Muscle layer of duodenum (tissue), 2 donors: Measurements from ENCODE around the gene PMIS2.
"Not testable (repeated sequence)": the region's sequence is repeated elsewhere in the genome, so short reads cannot be mapped to it uniquely, and the experiment has no call there.

Experiments used
- H3K27ac ChIP-seq: one replicate; pipeline ENCODE4 v1.7.0; 2013; ENCODE audit warnings: mild to moderate bottlenecking, low read length
- H3K27me3 ChIP-seq: one replicate; pipeline ENCODE4 v1.7.0; 2013; ENCODE audit warnings: low read depth, mild to moderate bottlenecking, control low read depth, low read length
- H3K36me3 ChIP-seq, 2 donors: one replicate each; pipeline ENCODE4 v1.7.0; 2013; ENCODE audit warnings: low read length in 2 of 2, control low read depth in 1 of 2, mild to moderate bottlenecking in 1 of 2; ENCODE audit not compliant: insufficient read depth in 2 of 2, control insufficient read depth in 1 of 2
- H3K4me1 ChIP-seq, 2 donors: one replicate each; pipeline ENCODE4 v1.7.0; 2013; ENCODE audit warnings: low read length in 2 of 2, mild to moderate bottlenecking in 2 of 2, control low read depth in 1 of 2, moderate library complexity in 1 of 2; ENCODE audit not compliant: insufficient read depth in 2 of 2, control insufficient read depth in 1 of 2
- H3K4me3 ChIP-seq, 2 donors: one replicate each; pipeline ENCODE4 v1.7.0; 2013; ENCODE audit warnings: low read length in 2 of 2, low read depth in 1 of 2, mild to moderate bottlenecking in 1 of 2
- H3K9me3 ChIP-seq, 2 donors: one replicate each; pipeline ENCODE4 v1.7.0; 2013; ENCODE audit warnings: low read length in 2 of 2, control low read depth in 1 of 2, mild to moderate bottlenecking in 1 of 2; ENCODE audit not compliant: control insufficient read depth in 1 of 2
- donor health status: healthy.

PMIS2 gene

DNA sequence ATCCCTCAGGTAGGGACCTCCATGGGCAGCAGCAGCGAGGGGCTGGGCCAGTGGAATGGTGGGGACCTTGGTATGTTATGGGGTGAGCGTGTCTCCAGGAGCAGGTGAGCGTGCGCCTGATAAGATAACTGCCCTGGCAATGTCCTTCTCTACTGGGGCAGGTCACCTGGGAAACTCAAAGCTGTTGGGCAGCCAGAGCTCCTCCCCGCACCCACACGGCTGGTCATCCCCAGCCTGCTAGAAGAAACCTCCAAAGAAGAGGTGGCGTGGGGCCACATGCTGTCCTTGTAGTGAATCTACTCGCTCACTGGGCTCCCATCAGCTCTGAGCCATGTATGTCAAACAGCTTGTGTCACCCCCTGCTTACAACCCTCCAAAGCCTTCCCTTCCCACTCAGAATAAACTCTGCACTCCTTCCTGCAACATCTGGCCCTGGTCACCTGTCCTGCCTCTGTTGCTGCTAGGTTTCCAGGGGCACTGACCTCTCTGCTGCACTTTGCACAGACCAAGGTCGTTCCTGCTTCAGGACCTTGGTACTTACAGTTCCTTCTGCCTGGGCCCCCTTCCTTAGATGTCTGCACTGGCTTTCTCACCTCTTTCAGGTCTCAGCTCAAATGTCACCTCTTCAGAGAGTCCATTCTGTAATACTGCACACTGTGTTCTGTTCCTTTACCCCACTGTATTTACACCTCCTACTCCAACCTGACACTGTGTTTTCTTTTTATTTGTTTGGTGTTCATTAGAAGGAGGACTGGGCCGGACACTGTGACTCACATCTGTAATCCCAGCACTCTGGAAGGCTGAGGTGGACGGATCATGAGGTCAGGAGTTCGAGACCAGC, 20.7 kb upstream of the PMIS2 start:
- H3K27ac ChIP-seq: no peak overlapping the region
- no peaks in the 10 kb centered on the region for H3K9me3 ChIP-seq
- H3K4me1 ChIP-seq: no peaks in the 10 kb centered on the region
- no peaks in the 10 kb centered on the region for H3K36me3 ChIP-seq
- no peaks in the 10 kb centered on the region for H3K27me3 ChIP-seq
- H3K4me3 ChIP-seq: no peak overlapping the region

DNA sequence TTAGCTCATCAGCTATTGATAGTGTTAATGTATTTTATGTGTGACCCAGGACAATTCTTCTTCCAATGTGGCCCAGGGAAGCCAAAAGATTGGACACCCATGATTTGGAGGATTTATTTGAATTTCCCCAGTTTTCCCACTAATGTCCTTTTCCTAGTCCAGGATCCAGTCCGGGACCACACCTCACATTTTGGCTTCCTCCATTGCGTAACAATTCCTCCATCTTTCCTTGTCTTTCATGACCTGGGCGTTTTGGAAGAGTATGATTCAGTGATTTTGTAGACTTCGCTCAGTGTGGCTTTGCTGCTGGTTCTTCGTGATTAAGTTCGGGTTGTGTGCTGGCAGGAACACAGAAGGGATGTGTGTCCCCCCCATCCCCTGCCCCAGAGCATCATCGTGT, 19.2 kb upstream of the PMIS2 start:
- H3K36me3 ChIP-seq: no peaks in the 10 kb centered on the region
- H3K9me3 ChIP-seq: no peaks in the 10 kb centered on the region
- H3K27ac ChIP-seq: no peak overlapping the region
- no peaks in the 10 kb centered on the region for H3K4me1 ChIP-seq
- no peaks in the 10 kb centered on the region for H3K27me3 ChIP-seq
- H3K4me3 ChIP-seq: no peak overlapping the region

DNA sequence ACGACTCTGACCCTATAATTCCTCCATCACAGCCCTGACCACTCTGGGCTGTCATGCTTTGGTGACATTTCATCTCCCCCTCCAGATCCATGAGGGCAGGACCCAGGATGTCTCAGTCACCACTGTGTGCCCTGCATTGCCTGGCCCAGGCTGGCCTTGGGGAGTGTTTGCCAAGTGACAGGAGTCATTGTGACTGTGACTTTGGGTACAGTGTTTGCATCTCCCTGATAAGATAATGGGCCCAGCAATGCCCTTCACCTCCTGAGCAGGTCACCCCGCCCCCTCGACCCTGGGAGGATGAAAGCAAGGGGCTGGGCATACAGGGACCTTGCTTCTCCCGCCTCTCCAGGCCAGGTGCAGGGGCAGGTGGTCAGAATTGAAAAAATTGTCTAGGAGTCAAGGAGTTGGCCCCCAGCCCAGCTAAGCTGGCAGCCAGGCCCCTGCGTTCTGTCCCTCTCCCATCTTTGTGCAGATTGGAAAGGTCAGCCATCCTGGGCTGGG, 16.6 kb upstream of the PMIS2 start:
- Histone ChIP-seq H3K36me3 (no peaks in the 10 kb centered on the region), H3K27ac (no peak overlapping the region), H3K9me3 (no peaks in the 10 kb centered on the region), H3K27me3 (no peaks in the 10 kb centered on the region), H3K4me3 (no peak overlapping the region), H3K4me1 (no peaks in the 10 kb centered on the region)

DNA sequence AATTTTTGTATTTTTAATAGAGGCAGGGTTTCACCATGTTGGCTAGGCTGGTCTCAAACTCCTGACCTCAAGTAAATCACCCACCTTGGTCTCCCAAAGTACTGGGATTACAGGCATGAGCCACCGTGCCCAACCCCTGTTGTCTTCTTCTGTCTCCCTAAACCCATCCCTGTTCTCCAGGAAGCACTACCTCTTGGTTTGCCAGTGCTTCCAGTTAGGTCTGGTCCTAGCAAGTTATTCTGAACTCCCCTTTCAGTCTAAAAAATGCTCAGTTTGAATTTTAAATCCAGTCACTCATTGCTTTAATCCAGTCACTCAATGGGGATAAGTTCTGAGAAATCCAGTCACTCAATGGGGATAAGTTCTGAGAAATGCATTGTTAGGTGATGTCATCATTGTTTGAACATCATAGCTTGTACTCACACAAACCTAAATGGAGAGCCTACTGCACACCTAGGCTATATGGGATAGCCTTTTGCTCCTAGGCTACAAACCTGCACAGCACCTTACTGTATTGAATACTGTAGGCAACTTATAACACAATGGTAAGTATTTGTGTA, 14.5 kb upstream of the PMIS2 start:
- no peaks in the 10 kb centered on the region for H3K36me3 ChIP-seq
- no peak overlapping the region for H3K27ac ChIP-seq
- no peaks in the 10 kb centered on the region for H3K27me3 ChIP-seq
- peaks cover 7 to 11% of the 10 kb centered on the region in 2 donors for H3K9me3 ChIP-seq
- no peaks in the 10 kb centered on the region for H3K4me1 ChIP-seq
- H3K4me3 ChIP-seq: no peak overlapping the region

DNA sequence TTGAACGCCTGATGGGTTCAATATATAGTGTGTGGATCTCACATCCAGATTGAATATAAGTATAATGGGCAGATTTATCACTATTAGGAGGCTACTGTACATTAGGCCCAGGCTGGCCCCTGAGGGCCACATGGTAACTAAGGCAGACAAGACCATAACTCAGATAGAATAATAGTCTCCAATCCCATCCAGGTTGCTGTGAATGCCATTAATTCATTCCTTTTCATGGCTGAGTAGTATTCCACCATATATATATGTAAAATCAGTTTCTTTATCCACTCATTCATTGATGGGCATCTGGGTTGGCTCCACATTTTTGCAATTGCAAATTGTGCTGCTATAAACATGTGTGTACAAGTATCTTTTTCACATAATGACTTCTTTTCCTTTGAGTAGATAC, 8.1 kb upstream of the PMIS2 start:
- no peaks in the 10 kb centered on the region for H3K36me3 ChIP-seq
- peaks cover 10 to 17% of the 10 kb centered on the region in 2 donors for H3K9me3 ChIP-seq

DNA sequence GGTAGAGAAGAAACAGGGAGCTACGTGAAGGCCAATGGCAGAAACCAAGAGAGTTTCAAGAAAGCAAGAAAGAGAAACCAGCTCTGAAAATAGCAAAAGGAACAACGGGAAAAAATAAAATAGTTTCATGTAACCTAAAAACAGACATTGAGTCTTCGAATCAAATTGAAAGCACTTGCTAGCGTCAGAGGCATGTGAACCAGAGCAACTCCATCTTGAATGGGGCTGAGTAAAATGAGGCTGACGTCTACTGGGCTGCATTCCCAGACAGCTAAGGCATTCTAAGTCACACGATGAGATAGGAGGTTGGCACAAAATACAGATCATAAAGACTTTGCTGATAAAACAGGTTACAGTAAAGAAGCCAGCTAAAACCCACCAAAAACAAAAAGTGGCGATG, 7.3 kb upstream of the PMIS2 start:
- Histone ChIP-seq H3K9me3 (peaks cover 10 to 17% of the 10 kb centered on the region in 2 donors), H3K27ac (no peak overlapping the region), H3K27me3 (no peaks in the 10 kb centered on the region), H3K36me3 (no peaks in the 10 kb centered on the region), H3K4me1 (no peaks in the 10 kb centered on the region), H3K4me3 (no peak overlapping the region)

More for the DNA sequence above, 8.1 kb upstream of the PMIS2 start:
- Histone ChIP-seq H3K27ac (no peak overlapping the region), H3K4me1 (no peaks in the 10 kb centered on the region), H3K4me3 (no peak overlapping the region), H3K27me3 (no peaks in the 10 kb centered on the region)

DNA sequence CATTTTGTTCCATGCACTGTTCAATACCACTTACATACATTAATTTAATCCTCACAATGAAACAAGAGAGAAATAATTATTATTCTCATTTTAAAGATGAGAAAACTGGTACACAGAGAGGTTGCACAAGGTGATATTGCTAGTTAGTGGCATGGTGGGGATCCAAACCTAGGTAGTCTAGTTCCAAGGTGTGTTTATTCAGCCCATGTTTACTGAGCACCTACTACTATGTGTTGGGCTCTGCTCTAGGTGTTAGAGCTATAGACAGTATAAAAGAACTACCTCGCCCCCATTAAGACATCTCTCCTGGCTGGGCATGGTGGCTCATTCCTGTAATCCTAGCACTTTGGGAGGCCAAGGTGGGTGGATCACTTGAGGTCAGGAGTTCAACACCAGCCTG, 3.2 kb upstream of the PMIS2 start:
- Histone ChIP-seq H3K36me3 (no peaks in the 10 kb centered on the region), H3K9me3 (no peaks in the 10 kb centered on the region), H3K4me1 (no peaks in the 10 kb centered on the region), H3K4me3 (no peak overlapping the region), H3K27me3 (no peaks in the 10 kb centered on the region), H3K27ac (no peak overlapping the region)

DNA sequence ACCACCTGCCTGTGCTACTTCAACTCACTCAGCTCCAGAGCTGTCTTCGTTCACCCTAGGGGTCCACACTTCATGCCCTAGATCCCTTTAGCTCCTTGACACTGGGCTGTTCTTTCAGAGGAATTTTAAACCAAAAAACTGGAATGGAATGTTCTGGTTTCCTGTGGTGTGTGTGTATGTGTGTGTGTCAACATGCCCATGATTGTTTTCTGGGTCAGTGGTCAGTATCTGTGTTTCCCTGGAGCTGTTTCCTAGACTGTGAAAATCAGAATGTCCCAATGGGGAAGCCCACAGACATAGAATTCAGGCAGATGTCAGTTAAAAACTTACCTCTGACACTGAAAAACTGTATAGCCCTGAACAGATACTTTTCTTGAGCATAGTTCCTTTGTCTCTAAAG, 1.3 kb downstream of the PMIS2 start:
- Histone ChIP-seq H3K27ac (no peak overlapping the region), H3K4me3 (no peak overlapping the region)

DNA sequence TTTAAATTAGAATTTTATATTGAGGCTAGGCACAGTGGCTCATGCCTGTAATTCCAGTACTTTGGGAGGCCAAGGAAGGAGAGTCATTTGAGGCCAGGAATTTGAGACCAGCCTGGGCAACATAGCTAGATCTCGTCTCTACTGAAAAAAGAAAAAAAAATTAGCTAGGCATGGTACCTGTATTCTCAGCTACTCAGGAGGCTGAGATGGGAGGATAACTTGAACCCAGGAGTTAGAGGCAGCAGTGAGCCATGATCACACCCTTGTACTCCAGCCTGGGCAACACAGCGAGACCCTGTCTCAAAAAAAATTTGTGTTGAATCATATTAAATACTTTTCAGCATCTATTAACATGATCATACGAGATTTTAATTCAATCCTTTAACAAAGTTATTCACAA, 4.9 kb downstream of the PMIS2 start:
- H3K27me3 ChIP-seq: no peaks in the 10 kb centered on the region
- no peak overlapping the region for H3K4me3 ChIP-seq
- no peaks in the 10 kb centered on the region for H3K9me3 ChIP-seq
- H3K27ac ChIP-seq: no peak overlapping the region
- H3K4me1 ChIP-seq: no peaks in the 10 kb centered on the region
- no peaks in the 10 kb centered on the region for H3K36me3 ChIP-seq

More for the DNA sequence above, 1.3 kb downstream of the PMIS2 start:
- H3K9me3 ChIP-seq: no peaks in the 10 kb centered on the region
- H3K27me3 ChIP-seq: no peaks in the 10 kb centered on the region
- no peaks in the 10 kb centered on the region for H3K4me1 ChIP-seq
- no peaks in the 10 kb centered on the region for H3K36me3 ChIP-seq

DNA sequence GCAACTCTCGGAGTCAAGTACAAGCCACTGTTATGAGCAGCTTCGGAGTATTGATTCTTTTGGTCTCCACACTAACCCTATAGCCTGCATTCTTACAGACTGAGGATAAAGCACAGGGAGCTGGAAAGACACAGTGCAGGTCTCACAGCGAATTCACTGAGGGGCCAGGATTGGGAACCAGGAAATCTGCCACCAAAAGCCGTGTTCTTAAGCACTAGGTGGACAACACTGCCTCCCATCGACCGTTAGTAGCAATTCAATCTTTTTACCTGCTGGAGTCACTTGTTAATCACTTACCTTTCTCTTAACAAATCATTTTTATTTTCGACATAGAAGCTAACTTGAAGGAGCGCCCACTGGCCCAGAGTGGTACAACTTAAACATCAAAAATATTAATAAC, 6.3 kb downstream of the PMIS2 start:
- Histone ChIP-seq H3K36me3 (no peaks in the 10 kb centered on the region), H3K4me3 (no peak overlapping the region), H3K27me3 (no peaks in the 10 kb centered on the region), H3K9me3 (no peaks in the 10 kb centered on the region), H3K27ac (no peak overlapping the region), H3K4me1 (no peaks in the 10 kb centered on the region)

DNA sequence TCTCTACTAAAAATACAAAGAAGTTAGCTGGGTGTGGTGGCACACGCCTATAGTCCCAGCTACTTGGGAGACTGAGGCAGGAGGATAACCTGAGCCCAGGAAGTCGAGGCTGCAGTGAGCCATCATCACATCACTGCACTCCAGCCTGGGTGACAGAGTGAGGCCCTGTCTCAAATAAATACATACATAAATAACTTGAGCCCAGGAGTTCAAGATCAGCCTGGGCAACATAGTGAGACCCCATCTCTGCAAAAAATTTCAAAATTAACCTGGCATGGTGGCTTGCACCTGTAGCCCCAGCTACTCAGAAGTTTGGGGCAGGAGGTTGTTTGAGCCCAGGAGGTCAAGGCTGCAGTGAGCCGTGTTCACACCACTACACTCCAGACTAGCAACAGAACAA, 9.1 kb downstream of the PMIS2 start:
- H3K27ac ChIP-seq, H3K9me3 ChIP-seq: not testable (repeated sequence)

More for the DNA sequence above, 9.1 kb downstream of the PMIS2 start:
- H3K27me3 ChIP-seq, H3K4me1 ChIP-seq, H3K36me3 ChIP-seq, H3K4me3 ChIP-seq: not testable (repeated sequence)
